Stimulated activated effector memory CD8-positive, alpha-beta T cell treated with anti-CD3 and anti-CD28 coated beads, Interleukin-12 subunit alpha, Interleukin-12 subunit beta, amount 100 ng/mL, for 72 hours (primary cell): ENCODE measurements around the gene RTP2.

ENCODE experiments used
- ATAC-seq: fragments of 150-1000 bp; cut with Tn5 transposase; 2 replicates; pipeline ENCODE4 v1.10.0; 2021
- DNase-seq, 2 donors: peaks; one replicate each; pipeline ENCODE4 v3.0.0; 2021 to 2022; ENCODE audit warnings: low spot score in 2 of 2
- H3K27ac Mint-ChIP-seq: one replicate; pipeline ENCODE4 v1.8.0; 2022; ENCODE audit warnings: mild to moderate bottlenecking, mixed read lengths
- H3K36me3 Mint-ChIP-seq: one replicate; pipeline ENCODE4 v1.8.0; 2022; ENCODE audit warnings: mild to moderate bottlenecking, mixed read lengths
- H3K4me1 Mint-ChIP-seq: one replicate; pipeline ENCODE4 v1.8.0; 2022; ENCODE audit warnings: mixed read lengths
- H3K4me3 Mint-ChIP-seq: one replicate; pipeline ENCODE4 v1.8.0; 2022; ENCODE audit warnings: mild to moderate bottlenecking, mixed read lengths
- H3K9me3 Mint-ChIP-seq: one replicate; pipeline ENCODE4 v1.8.0; 2022; ENCODE audit warnings: mixed read lengths

RTP2 gene

GRCh38 chr3:187741403-187742350, 39.3 kb upstream of the RTP2 start:
- peaks cover 61% of the 10 kb centered on the region for H3K4me1 Mint-ChIP-seq
- H3K9me3 Mint-ChIP-seq = no peaks in the 10 kb centered on the region
- ATAC-seq = peak; percentile 61
- H3K36me3 Mint-ChIP-seq = peaks cover 73% of the 10 kb centered on the region
- peak; percentile 56 to 83 for DNase-seq
- H3K27ac Mint-ChIP-seq = peak overlapping the region; percentile 100
- H3K4me3 Mint-ChIP-seq = peak overlapping the region; percentile 100

- Mint-ChIP-seq H3K4me1 (peaks cover 67% of the 10 kb centered on the region), H3K27ac (peak overlapping the region; percentile 100), H3K9me3 (no peaks in the 10 kb centered on the region), H3K4me3 (peak overlapping the region; percentile 100), H3K36me3 (peaks cover 68% of the 10 kb centered on the region)
- ATAC-seq = peak; percentile 6
- peak; percentile 64 to 89 for DNase-seq
These were observed 38.4 kb upstream of the RTP2 start for GRCh38 chr3:187740421-187741399.

- Mint-ChIP-seq H3K9me3 (no peaks in the 10 kb centered on the region), H3K27ac (peak overlapping the region; percentile 100), H3K4me1 (peaks cover 66% of the 10 kb centered on the region), H3K36me3 (peaks cover 62% of the 10 kb centered on the region), H3K4me3 (peak overlapping the region; percentile 100)
- ATAC-seq = peak; percentile 46
- peak; percentile 89 to 92 for DNase-seq
These were observed 37.4 kb upstream of the RTP2 start for GRCh38 chr3:187739561-187740332.

- DNase-seq (peak in 1 of 2 donors; percentile 76), ATAC-seq (peak; percentile 0)
- H3K36me3 Mint-ChIP-seq = peaks cover 59% of the 10 kb centered on the region
- peaks cover 60% of the 10 kb centered on the region for H3K4me1 Mint-ChIP-seq
- no peaks in the 10 kb centered on the region for H3K9me3 Mint-ChIP-seq
- H3K27ac Mint-ChIP-seq = peak overlapping the region; percentile 100
- peak overlapping the region; percentile 100 for H3K4me3 Mint-ChIP-seq
These were observed 36.8 kb upstream of the RTP2 start for GRCh38 chr3:187739094-187739560.

- DNase-seq (peak; percentile 44 to 84), ATAC-seq (peak; percentile 47)
- H3K4me1 Mint-ChIP-seq = peaks cover 60% of the 10 kb centered on the region
- H3K4me3 Mint-ChIP-seq = peak overlapping the region; percentile 100
- H3K36me3 Mint-ChIP-seq = peaks cover 59% of the 10 kb centered on the region
- no peaks in the 10 kb centered on the region for H3K9me3 Mint-ChIP-seq
- H3K27ac Mint-ChIP-seq = peak overlapping the region; percentile 100
These were observed 36.2 kb upstream of the RTP2 start for GRCh38 chr3:187738331-187739093.

GRCh38 chr3:187738071-187738330, 35.6 kb upstream of the RTP2 start:
- Mint-ChIP-seq H3K36me3 (peaks cover 60% of the 10 kb centered on the region), H3K4me3 (peak overlapping the region; percentile 100), H3K27ac (peak overlapping the region; percentile 100), H3K9me3 (no peaks in the 10 kb centered on the region), H3K4me1 (peaks cover 60% of the 10 kb centered on the region)
- DNase-seq (no peak), ATAC-seq (no peak)

- peak overlapping the region; percentile 100 for H3K27ac Mint-ChIP-seq
- ATAC-seq (peak; percentile 9), DNase-seq (peak; percentile 47 to 86)
- peaks cover 60% of the 10 kb centered on the region for H3K4me1 Mint-ChIP-seq
- H3K4me3 Mint-ChIP-seq = peak overlapping the region; percentile 100
- H3K9me3 Mint-ChIP-seq = no peaks in the 10 kb centered on the region
- H3K36me3 Mint-ChIP-seq = peaks cover 60% of the 10 kb centered on the region
These were observed 35.2 kb upstream of the RTP2 start for GRCh38 chr3:187737368-187738070.

GRCh38 chr3:187737006-187737367, 34.6 kb upstream of the RTP2 start:
- DNase-seq = no peak
- H3K36me3 Mint-ChIP-seq = peaks cover 55% of the 10 kb centered on the region
- peak overlapping the region; percentile 100 for H3K4me3 Mint-ChIP-seq
- no peaks in the 10 kb centered on the region for H3K9me3 Mint-ChIP-seq
- H3K27ac Mint-ChIP-seq = peak overlapping the region; percentile 100
- peaks cover 56% of the 10 kb centered on the region for H3K4me1 Mint-ChIP-seq
- no peak for ATAC-seq

GRCh38 chr3:187736418-187736871, 34.1 kb upstream of the RTP2 start:
- Mint-ChIP-seq H3K4me1 (peaks cover 51% of the 10 kb centered on the region), H3K36me3 (peaks cover 53% of the 10 kb centered on the region)

GRCh38 chr3:187735837-187736236, 33.5 kb upstream of the RTP2 start:
- Mint-ChIP-seq H3K4me3 (peak overlapping the region; percentile 100), H3K36me3 (peaks cover 53% of the 10 kb centered on the region), H3K27ac (peak overlapping the region; percentile 100), H3K9me3 (no peaks in the 10 kb centered on the region), H3K4me1 (peaks cover 45% of the 10 kb centered on the region)
- DNase-seq (no peak), ATAC-seq (no peak)

More at GRCh38 chr3:187736418-187736871, 34.1 kb upstream of the RTP2 start:
- DNase-seq (peak in 1 of 2 donors; percentile 63), ATAC-seq (no peak)
- Mint-ChIP-seq H3K27ac (peak overlapping the region; percentile 100), H3K4me3 (peak overlapping the region; percentile 100), H3K9me3 (no peaks in the 10 kb centered on the region)

GRCh38 chr3:187735383-187735782, 33.0 kb upstream of the RTP2 start:
- no peak for ATAC-seq
- DNase-seq = no peak
- peaks cover 50% of the 10 kb centered on the region for H3K36me3 Mint-ChIP-seq
- H3K4me1 Mint-ChIP-seq = peaks cover 40% of the 10 kb centered on the region
- H3K4me3 Mint-ChIP-seq = peak overlapping the region; percentile 100
- H3K9me3 Mint-ChIP-seq = no peaks in the 10 kb centered on the region
- H3K27ac Mint-ChIP-seq = peak overlapping the region; percentile 100

GRCh38 chr3:187734841-187735240, 32.5 kb upstream of the RTP2 start:
- Mint-ChIP-seq H3K9me3 (no peaks in the 10 kb centered on the region), H3K4me1 (peaks cover 38% of the 10 kb centered on the region), H3K36me3 (peaks cover 52% of the 10 kb centered on the region), H3K27ac (no peak overlapping the region), H3K4me3 (no peak overlapping the region)
- DNase-seq (no peak), ATAC-seq (no peak)

- no peak for ATAC-seq
- Mint-ChIP-seq H3K9me3 (no peaks in the 10 kb centered on the region), H3K27ac (peak overlapping the region; percentile 6), H3K4me1 (peaks cover 23% of the 10 kb centered on the region), H3K4me3 (no peak overlapping the region), H3K36me3 (peaks cover 64% of the 10 kb centered on the region)
- no peak for DNase-seq
These were observed 31.0 kb upstream of the RTP2 start for GRCh38 chr3:187733371-187733770.
